COLO668 (cell line): ENCODE measurements around the gene YWHAQ.
A peak's percentile ranks its signal among the peaks of the same experiment; 100 is the strongest.
"Not testable (repeated sequence)": the region's sequence is repeated elsewhere in the genome, so short reads cannot be mapped to it uniquely, and the experiment has no call there.

Source experiments
- DNase-seq: peaks from one replicate; lab custom pipeline; 2025; ENCODE audit not compliant: unreplicated experiment; lab: John Stamatoyannopoulos, UW

The YWHAQ gene

GRCh38 chr2:9595256-9595655, 35.5 kb downstream of the YWHAQ start:
- DNase-seq = not testable (repeated sequence)

GRCh38 chr2:9594366-9595054, 36.3 kb downstream of the YWHAQ start:
- DNase-seq = no peak

- DNase-seq = no peak
Observed at GRCh38 chr2:9593925-9594324, 36.9 kb downstream of the YWHAQ start.

- DNase-seq = no peak
Observed at GRCh38 chr2:9592699-9593098, 38.1 kb downstream of the YWHAQ start.

GRCh38 chr2:9590641-9591040, 40.2 kb downstream of the YWHAQ start:
- DNase-seq = no peak

- DNase-seq = no peak
Observed at GRCh38 chr2:9586465-9586864, 44.3 kb downstream of the YWHAQ start.

- no peak for DNase-seq
Observed at GRCh38 chr2:9585486-9585885, 45.3 kb downstream of the YWHAQ start.

- DNase-seq = not testable (repeated sequence)
Observed at GRCh38 chr2:9584902-9585301, 45.9 kb downstream of the YWHAQ start.

- DNase-seq = no peak
Observed at GRCh38 chr2:9582624-9583023, 48.2 kb downstream of the YWHAQ start.

- DNase-seq = no peak
Observed at GRCh38 chr2:9578467-9579235, 52.1 kb downstream of the YWHAQ start.

GRCh38 chr2:9574331-9574730, 56.5 kb downstream of the YWHAQ start:
- no peak for DNase-seq

- no peak for DNase-seq
Observed at GRCh38 chr2:9573840-9574239, 57.0 kb downstream of the YWHAQ start.

GRCh38 chr2:9573013-9573720, 57.6 kb downstream of the YWHAQ start:
- no peak for DNase-seq

- no peak for DNase-seq
Observed at GRCh38 chr2:9570182-9571060, 60.4 kb downstream of the YWHAQ start.

GRCh38 chr2:9565436-9566153, 65.2 kb downstream of the YWHAQ start:
- no peak for DNase-seq

GRCh38 chr2:9560628-9561027, 70.2 kb downstream of the YWHAQ start:
- DNase-seq = no peak

GRCh38 chr2:9558948-9559381, 71.8 kb downstream of the YWHAQ start:
- DNase-seq = no peak

GRCh38 chr2:9556121-9556743, 74.6 kb downstream of the YWHAQ start:
- DNase-seq = no peak

- peak; percentile 98 for DNase-seq
Observed at GRCh38 chr2:9555297-9556120, 75.3 kb downstream of the YWHAQ start, which contains the start of gene ADAM17. ADAM17 (minus strand) TSS chr2:9555830; CDS start chr2:9555605, 225 bp downstream.
